Prostate gland (tissue), 2 donors: Measurements from ENCODE around the gene CENPA. TPM values are rescaled to one million over a fixed set of nuclear protein-coding genes. Genes with fewer than 3 reads are reported as not detected.

Experiments used
- DNase-seq: peaks from one replicate; pipeline ENCODE4 v3.0.0-alpha.2; 2019; ENCODE audit warnings: low spot score
- H3K27ac ChIP-seq, 2 donors: fragments of 200-600 bp; sonication (generic); 2 replicates each; pipeline ENCODE4 v1.5.1; 2017 to 2019
- H3K27me3 ChIP-seq: fragments of 200-600 bp; sonication (generic); replicated peaks from 2 replicates; pipeline ENCODE4 v1.5.1; 2019; ENCODE audit not compliant: insufficient read depth
- H3K36me3 ChIP-seq, 2 donors: fragments of 200-600 bp; sonication (generic); 1 replicate in 1 of 2; 2 replicates in 1 of 2; pipeline versions ENCODE4 v1.5.1 to v1.8.1; 2017 to 2019
- H3K4me1 ChIP-seq: fragments of 200-600 bp; sonication (generic); replicated peaks from 2 replicates; pipeline ENCODE4 v1.5.1; 2019
- H3K4me3 ChIP-seq, 2 donors: fragments of 200-600 bp; sonication (generic); 2 replicates each; pipeline ENCODE4 v1.5.1; 2017 to 2019
- H3K9me3 ChIP-seq: fragments of 200-600 bp; sonication (generic); 2 replicates; pipeline ENCODE4 v1.5.1; 2017
- CTCF ChIP-seq, 4 experiments: fragments of 200-600 bp in 2 of 4; fragments of 450-650 bp in 2 of 4; sonication (generic) in 2 of 4; IDR thresholded peaks; 1 replicate in 3 of 4; 2 replicates in 1 of 4; pipeline ENCODE4 v1.5.1; 2016 to 2019; ENCODE audit warnings: antibody characterized with exemption in 4 of 4, mild to moderate bottlenecking in 2 of 4, moderate library complexity in 2 of 4
- POLR2A ChIP-seq: fragments of 450-650 bp; IDR thresholded peaks from one replicate; pipeline ENCODE4 v1.6.1; 2016; ENCODE audit warnings: antibody characterized with exemption, mild to moderate bottlenecking
- POLR2AphosphoS5 ChIP-seq: sonication (generic); formaldehyde crosslinking; IDR thresholded peaks from one replicate; pipeline ENCODE4 v1.6.1; 2017; ENCODE audit warnings: antibody characterized with exemption
- WGBS: methylation state at CpG from one replicate; pipeline ENCODE4 v1.1.5; 2018; 5-methylcytosine and 5-hydroxymethylcytosine counted together
- intact Hi-C: fragments of 100-400 bp; cut with DNase I; formaldehyde crosslinking; loops from one replicate; pipeline ENCODE4 v1.14.2; 2022
- total RNA-seq, 2 donors: library from RNA; depleted of rRNA; stranded (reverse); fragments of >200 nt; gene quantifications; one replicate each; pipeline ENCODE4 v1.1.0, GENCODE V29; 2016

The CENPA gene
- total RNA-seq, 2 donors from 2014 or later = 0.23 to 0.68 TPM

GRCh38 chr2:26818255-26818654 is 32.4 kb downstream of the CENPA start:
- H3K36me3 ChIP-seq = no peaks in the 10 kb centered on the region
- H3K27me3 ChIP-seq = no peaks in the 10 kb centered on the region
- no peak for DNase-seq
- WGBS = 72% methylated on average over 5 of the region's 5 CpGs
- no peaks in the 10 kb centered on the region for H3K9me3 ChIP-seq
- no peak overlapping the region for H3K4me3 ChIP-seq
- intact Hi-C loops = no loop called here
- H3K27ac ChIP-seq = no peak overlapping the region
- no peak for TF ChIP-seq POLR2AphosphoS5
- no peak for TF ChIP-seq CTCF (IDR thresholded peaks at IDR 0.05)
- TF ChIP-seq POLR2A = no peak
- H3K4me1 ChIP-seq = no peaks in the 10 kb centered on the region

GRCh38 chr2:26818972-26819371 is 33.1 kb downstream of the CENPA start:
- Histone ChIP-seq H3K4me1 (no peaks in the 10 kb centered on the region), H3K4me3 (no peak overlapping the region), H3K36me3 (no peaks in the 10 kb centered on the region), H3K27ac (no peak overlapping the region), H3K27me3 (no peaks in the 10 kb centered on the region), H3K9me3 (no peaks in the 10 kb centered on the region)
- intact Hi-C loops = no loop called here
- DNase-seq = no peak
- WGBS = 60% methylated on average over 6 of the region's 6 CpGs
- TF ChIP-seq POLR2A = no peak
- TF ChIP-seq POLR2AphosphoS5 = no peak
- TF ChIP-seq CTCF (IDR thresholded peaks at IDR 0.05) = no peak

- intact Hi-C loops = no loop called here
- TF ChIP-seq POLR2A (no peak), POLR2AphosphoS5 (no peak), CTCF (IDR thresholded peaks at IDR 0.05) (no peak)
- H3K27ac ChIP-seq = no peak overlapping the region
- 85% methylated on average over 7 of the region's 7 CpGs for WGBS
- H3K9me3 ChIP-seq = no peaks in the 10 kb centered on the region
- H3K4me1 ChIP-seq = no peaks in the 10 kb centered on the region
- DNase-seq = no peak
- H3K36me3 ChIP-seq = no peaks in the 10 kb centered on the region
- no peak overlapping the region for H3K4me3 ChIP-seq
- H3K27me3 ChIP-seq = no peaks in the 10 kb centered on the region
Measured at GRCh38 chr2:26820932-26821331, 35.1 kb downstream of the CENPA start.

GRCh38 chr2:26822877-26823276 is 37.0 kb downstream of the CENPA start:
- Histone ChIP-seq H3K36me3 (no peaks in the 10 kb centered on the region), H3K27me3 (no peaks in the 10 kb centered on the region), H3K4me3 (no peak overlapping the region), H3K9me3 (no peaks in the 10 kb centered on the region), H3K27ac (no peak overlapping the region), H3K4me1 (no peaks in the 10 kb centered on the region)
- 91% methylated on average over 6 of the region's 6 CpGs for WGBS
- intact Hi-C loops = no loop called here
- no peak for TF ChIP-seq POLR2AphosphoS5
- no peak for TF ChIP-seq POLR2A
- TF ChIP-seq CTCF (IDR thresholded peaks at IDR 0.05) = no peak
- DNase-seq = no peak

GRCh38 chr2:26838121-26838906 is 52.5 kb downstream of the CENPA start:
- DNase-seq = no peak
- intact Hi-C loops = no loop called here
- no peak overlapping the region for H3K4me3 ChIP-seq
- TF ChIP-seq POLR2A (no peak), POLR2AphosphoS5 (no peak), CTCF (IDR thresholded peaks at IDR 0.05) (no peak)
- H3K27ac ChIP-seq = no peak overlapping the region
- WGBS = 46% methylated on average over 6 of the region's 6 CpGs
- H3K36me3 ChIP-seq = no peaks in the 10 kb centered on the region
- no peaks in the 10 kb centered on the region for H3K27me3 ChIP-seq
- no peaks in the 10 kb centered on the region for H3K9me3 ChIP-seq
- H3K4me1 ChIP-seq = no peaks in the 10 kb centered on the region
